Loucy (cell line): ENCODE measurements around the gene PADI4.

Experiments used
- H2AFZ ChIP-seq: fragments of 200-600 bp; sonication (generic); 2 replicates; pipeline ENCODE4 v1.6.0; 2016; ENCODE audit warnings: antibody characterized with exemption, mild to moderate bottlenecking, low read length, moderate library complexity
- H3F3A ChIP-seq: fragments of 200-600 bp; 2 replicates; pipeline ENCODE4 v1.6.0; 2016; ENCODE audit warnings: antibody characterized with exemption, low read depth, mild to moderate bottlenecking
- H3K27me3 ChIP-seq: fragments of 200-600 bp; sonication (generic); 2 replicates; pipeline ENCODE4 v1.6.1; 2014; ENCODE audit warnings: low read length, mild to moderate bottlenecking; ENCODE audit not compliant: insufficient read depth, poor library complexity, severe bottlenecking
- H3K36me3 ChIP-seq: fragments of 200-600 bp; sonication (generic); 2 replicates; pipeline ENCODE4 v1.6.1; 2016; ENCODE audit warnings: low read length; ENCODE audit not compliant: insufficient read depth
- H3K4me1 ChIP-seq: fragments of 200-600 bp; sonication (generic); 2 replicates; pipeline ENCODE4 v1.5.1; 2014; ENCODE audit warnings: low read length, mild to moderate bottlenecking; ENCODE audit not compliant: insufficient read depth, poor library complexity, severe bottlenecking
- H3K4me2 ChIP-seq: fragments of 200-600 bp; sonication (generic); 2 replicates; pipeline ENCODE4 v1.6.0; 2014; ENCODE audit warnings: antibody characterized with exemption, low read length, low read depth, mild to moderate bottlenecking; ENCODE audit not compliant: poor library complexity, severe bottlenecking
- H3K4me3 ChIP-seq: fragments of 200-600 bp; sonication (generic); 2 replicates; pipeline ENCODE4 v1.5.1; 2014; ENCODE audit warnings: low read length, mild to moderate bottlenecking, mixed read lengths; ENCODE audit not compliant: poor library complexity, severe bottlenecking
- H3K79me2 ChIP-seq: fragments of 200-600 bp; sonication (generic); 2 replicates; pipeline ENCODE4 v1.6.1; 2014; ENCODE audit warnings: low read length; ENCODE audit not compliant: insufficient read depth
- H3K9ac ChIP-seq: fragments of 200-600 bp; sonication (generic); 2 replicates; pipeline ENCODE4 v1.6.0; 2014; ENCODE audit warnings: mild to moderate bottlenecking, low read depth, low read length, moderate library complexity; ENCODE audit not compliant: poor library complexity, severe bottlenecking
- H3K9me2 ChIP-seq: fragments of 200-600 bp; sonication (generic); replicated peaks from 2 replicates; pipeline ENCODE4 v1.6.1; 2016; ENCODE audit warnings: low read depth, low read length, mixed read lengths
- H3K9me3 ChIP-seq: fragments of 200-600 bp; sonication (generic); 2 replicates; pipeline ENCODE4 v1.6.1; 2014; ENCODE audit warnings: mild to moderate bottlenecking, antibody characterized with exemption, low read length, low read depth; ENCODE audit not compliant: insufficient read depth
- H4K20me1 ChIP-seq: fragments of 200-600 bp; sonication (generic); 2 replicates; pipeline ENCODE4 v1.6.0; 2014; ENCODE audit warnings: antibody characterized with exemption, low read length, mild to moderate bottlenecking; ENCODE audit not compliant: insufficient read depth, poor library complexity, severe bottlenecking
- CTCF ChIP-seq: fragments of 200-600 bp; sonication (generic); conservative IDR thresholded peaks from 2 replicates; pipeline ENCODE4 v1.5.1; 2014; ENCODE audit warnings: mild to moderate bottlenecking, antibody characterized with exemption, low read length
- EZH2phosphoT487 ChIP-seq: fragments of 200-600 bp; IDR thresholded peaks from 2 replicates; pipeline ENCODE4 v1.6.1; 2018; ENCODE audit warnings: antibody characterized with exemption, mild to moderate bottlenecking, moderate library complexity, borderline replicate concordance

The PADI4 gene

GRCh38 chr1:17333081-17333480, 25.1 kb downstream of the PADI4 start:
- Histone ChIP-seq H3K9me3 (no peaks in the 10 kb centered on the region), H3K4me3 (no peak overlapping the region), H3K4me1 (no peaks in the 10 kb centered on the region), H2AFZ (no peak overlapping the region), H4K20me1 (no peaks in the 10 kb centered on the region), H3K79me2 (no peaks in the 10 kb centered on the region), H3K4me2 (no peak overlapping the region), H3K27me3 (no peaks in the 10 kb centered on the region), H3F3A (no peaks in the 10 kb centered on the region), H3K9ac (no peak overlapping the region), H3K9me2 (no peaks in the 10 kb centered on the region), H3K36me3 (no peaks in the 10 kb centered on the region)
- TF ChIP-seq EZH2phosphoT487 (no peak), CTCF (no peak)

- no peak overlapping the region for H3K4me3 ChIP-seq
- no peaks in the 10 kb centered on the region for H3K36me3 ChIP-seq
- TF ChIP-seq EZH2phosphoT487 (no peak), CTCF (peak; percentile 98)
- no peaks in the 10 kb centered on the region for H3K79me2 ChIP-seq
- no peak overlapping the region for H3K9ac ChIP-seq
- no peaks in the 10 kb centered on the region for H3K9me2 ChIP-seq
- no peaks in the 10 kb centered on the region for H3K4me1 ChIP-seq
- H4K20me1 ChIP-seq = no peaks in the 10 kb centered on the region
- H3K27me3 ChIP-seq = no peaks in the 10 kb centered on the region
- H3F3A ChIP-seq = no peaks in the 10 kb centered on the region
- H2AFZ ChIP-seq = no peak overlapping the region
- H3K9me3 ChIP-seq = no peaks in the 10 kb centered on the region
- no peak overlapping the region for H3K4me2 ChIP-seq
Measured at GRCh38 chr1:17335821-17336710, 28.1 kb downstream of the PADI4 start.

- TF ChIP-seq CTCF (no peak), EZH2phosphoT487 (no peak)
- no peaks in the 10 kb centered on the region for H3K79me2 ChIP-seq
- no peaks in the 10 kb centered on the region for H3F3A ChIP-seq
- H3K9me2 ChIP-seq = no peaks in the 10 kb centered on the region
- no peaks in the 10 kb centered on the region for H3K4me1 ChIP-seq
- no peak overlapping the region for H3K4me3 ChIP-seq
- no peak overlapping the region for H3K4me2 ChIP-seq
- H3K9me3 ChIP-seq = no peaks in the 10 kb centered on the region
- no peaks in the 10 kb centered on the region for H3K27me3 ChIP-seq
- no peaks in the 10 kb centered on the region for H4K20me1 ChIP-seq
- H3K36me3 ChIP-seq = no peaks in the 10 kb centered on the region
- no peak overlapping the region for H3K9ac ChIP-seq
- H2AFZ ChIP-seq = no peak overlapping the region
Measured at GRCh38 chr1:17338706-17339493, 30.9 kb downstream of the PADI4 start.
